NB4 (cell line): ENCODE data around the gene ADAM12.
"Not testable (repeated sequence)": the region's sequence is repeated elsewhere in the genome, so short reads cannot be mapped to it uniquely, and the experiment has no call there.

Source experiments
- DNase-seq: peaks from one replicate; pipeline ENCODE4 v3.0.0; 2010; ENCODE audit warnings: low read depth
- H3K4me3 ChIP-seq: one replicate; pipeline ENCODE4 v1.5.1; 2011; ENCODE audit warnings: mild to moderate bottlenecking, low read depth, low read length, moderate library complexity
- MYC ChIP-seq: IDR thresholded peaks from 2 replicates; pipeline ENCODE4 v1.6.1; 2011; ENCODE audit warnings: low read depth, low read length
- POLR2A ChIP-seq: IDR thresholded peaks from 2 replicates; pipeline ENCODE4 v1.6.1; 2011; ENCODE audit warnings: mild to moderate bottlenecking; ENCODE audit not compliant: insufficient read length; ENCODE audit errors: extremely low read depth
- TF ChIP-seq, protein P1 (sequence below): IDR thresholded peaks from 2 replicates; pipeline ENCODE4 v1.6.1; 2011; ENCODE audit warnings: low read depth, low read length
- TF ChIP-seq, protein P2 (sequence below): IDR thresholded peaks from one replicate; pipeline ENCODE4 v1.5.1; 2012; ENCODE audit warnings: low read depth, low read length

Gene ADAM12

DNA sequence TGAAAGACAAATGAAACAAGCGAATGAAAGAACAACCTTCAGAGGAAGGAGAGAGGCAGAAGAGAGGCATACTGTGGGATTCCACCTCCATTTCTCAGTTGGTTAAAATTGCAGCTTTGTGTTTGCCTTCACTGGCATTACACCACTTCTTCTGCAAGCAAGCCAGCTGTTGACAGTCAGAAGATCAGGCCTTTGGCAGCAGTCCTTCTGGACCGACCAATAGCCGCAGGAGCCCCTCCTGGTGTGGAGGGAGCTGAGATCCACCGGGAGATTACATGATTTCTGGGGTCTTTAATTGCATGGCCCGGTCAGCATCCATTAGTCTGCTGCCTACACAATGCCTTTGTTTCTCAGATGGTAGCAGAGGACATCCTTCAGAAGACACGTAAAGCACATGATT lies 206.7 kb downstream of the ADAM12 start:
- H3K4me3 ChIP-seq = no peak overlapping the region
- DNase-seq = no peak
- TF ChIP-seq, protein P1, sequence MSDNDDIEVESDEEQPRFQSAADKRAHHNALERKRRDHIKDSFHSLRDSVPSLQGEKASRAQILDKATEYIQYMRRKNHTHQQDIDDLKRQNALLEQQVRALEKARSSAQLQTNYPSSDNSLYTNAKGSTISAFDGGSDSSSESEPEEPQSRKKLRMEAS = no peak
- no peak for TF ChIP-seq POLR2A
- TF ChIP-seq, protein P2, sequence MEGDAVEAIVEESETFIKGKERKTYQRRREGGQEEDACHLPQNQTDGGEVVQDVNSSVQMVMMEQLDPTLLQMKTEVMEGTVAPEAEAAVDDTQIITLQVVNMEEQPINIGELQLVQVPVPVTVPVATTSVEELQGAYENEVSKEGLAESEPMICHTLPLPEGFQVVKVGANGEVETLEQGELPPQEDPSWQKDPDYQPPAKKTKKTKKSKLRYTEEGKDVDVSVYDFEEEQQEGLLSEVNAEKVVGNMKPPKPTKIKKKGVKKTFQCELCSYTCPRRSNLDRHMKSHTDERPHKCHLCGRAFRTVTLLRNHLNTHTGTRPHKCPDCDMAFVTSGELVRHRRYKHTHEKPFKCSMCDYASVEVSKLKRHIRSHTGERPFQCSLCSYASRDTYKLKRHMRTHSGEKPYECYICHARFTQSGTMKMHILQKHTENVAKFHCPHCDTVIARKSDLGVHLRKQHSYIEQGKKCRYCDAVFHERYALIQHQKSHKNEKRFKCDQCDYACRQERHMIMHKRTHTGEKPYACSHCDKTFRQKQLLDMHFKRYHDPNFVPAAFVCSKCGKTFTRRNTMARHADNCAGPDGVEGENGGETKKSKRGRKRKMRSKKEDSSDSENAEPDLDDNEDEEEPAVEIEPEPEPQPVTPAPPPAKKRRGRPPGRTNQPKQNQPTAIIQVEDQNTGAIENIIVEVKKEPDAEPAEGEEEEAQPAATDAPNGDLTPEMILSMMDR = no peak
- no peak for TF ChIP-seq MYC

DNA sequence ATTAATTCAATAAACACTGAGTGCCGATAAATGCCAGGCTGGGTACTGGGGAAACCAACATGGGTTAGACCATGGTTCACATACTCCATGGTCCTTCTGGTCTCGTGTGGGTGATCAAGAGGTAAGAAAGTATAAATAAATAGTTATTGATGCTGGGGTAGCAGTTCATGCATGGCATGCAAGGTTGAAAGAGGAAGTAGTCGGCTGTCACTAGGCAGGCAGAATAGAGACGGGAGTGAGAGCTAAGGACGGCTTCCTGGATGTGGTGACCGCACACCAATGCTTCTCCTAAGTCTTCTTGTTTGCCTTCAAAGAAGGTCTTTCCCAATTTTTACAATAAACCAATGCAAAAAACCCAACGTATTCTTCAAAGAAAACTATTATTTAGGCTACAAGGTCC lies 208.6 kb downstream of the ADAM12 start:
- no peak overlapping the region for H3K4me3 ChIP-seq
- no peak for TF ChIP-seq POLR2A
- TF ChIP-seq, protein P1 = no peak

DNA sequence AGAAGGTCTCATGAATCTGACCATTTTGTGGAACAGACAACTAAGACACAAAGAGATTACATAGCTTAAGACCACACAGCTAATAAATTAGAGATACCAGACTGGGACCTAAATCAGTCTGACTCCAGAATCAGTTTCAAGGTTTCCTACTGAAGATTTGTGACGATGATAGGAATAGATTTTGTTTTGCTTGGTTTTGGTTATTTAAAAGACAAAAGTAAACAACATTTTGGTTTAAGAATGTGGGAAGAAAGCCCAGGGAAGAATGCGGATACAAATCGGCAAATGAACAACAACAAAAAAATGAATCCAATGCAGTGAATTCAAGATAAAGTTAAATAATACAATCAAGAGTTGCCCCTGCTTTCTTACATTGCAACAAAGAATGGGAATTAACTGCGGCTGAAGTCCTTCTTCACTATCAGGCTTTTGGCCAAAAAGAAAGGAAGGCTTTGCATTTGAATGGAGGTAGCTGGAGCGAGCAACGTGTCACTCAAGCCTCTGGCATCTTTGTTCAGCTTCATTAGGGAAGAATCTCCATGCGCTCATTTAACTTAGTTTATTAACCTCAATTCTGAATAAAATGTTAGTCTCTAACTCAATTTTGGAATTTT lies 210.8 kb downstream of the ADAM12 start:
- TF ChIP-seq POLR2A (no peak), MYC (no peak)
- TF ChIP-seq, protein P1 = no peak
- TF ChIP-seq, protein P2 = no peak
- no peak for DNase-seq
- no peak overlapping the region for H3K4me3 ChIP-seq

More for the DNA sequence above, 208.6 kb downstream of the ADAM12 start:
- peak; percentile 51 for DNase-seq

DNA sequence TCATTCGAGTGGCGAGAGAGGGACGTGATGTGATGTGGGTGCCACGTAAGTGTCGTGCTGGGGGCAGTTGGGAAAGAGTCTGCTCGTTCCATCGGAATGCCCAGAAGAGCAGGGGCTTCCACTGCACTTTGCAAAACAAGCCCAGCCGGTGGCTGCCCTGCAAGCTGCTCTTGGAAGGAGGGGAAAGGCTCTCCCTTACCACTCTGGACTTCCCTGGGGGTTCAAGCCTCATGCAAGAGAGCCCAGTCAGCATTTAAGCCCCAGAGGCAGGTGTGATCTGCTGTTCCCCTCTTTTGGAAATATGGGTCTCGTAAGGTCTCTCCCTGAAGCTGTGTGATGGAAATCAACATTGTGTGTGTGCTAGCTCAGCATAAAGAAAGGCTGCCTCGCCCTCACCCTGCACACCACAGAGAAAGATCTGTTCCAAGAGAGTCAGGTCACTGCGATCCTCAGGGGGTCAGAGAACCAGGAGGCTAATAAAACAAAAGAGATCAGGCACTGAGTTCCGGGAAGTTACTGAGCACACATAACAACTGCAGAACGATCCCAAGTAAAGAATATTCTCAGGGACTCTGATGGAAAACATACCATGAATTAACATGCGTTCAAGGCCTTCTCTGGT lies 212.5 kb downstream of the ADAM12 start:
- no peak for DNase-seq
- H3K4me3 ChIP-seq = no peak overlapping the region
- TF ChIP-seq, protein P2 = no peak
- TF ChIP-seq MYC (no peak), POLR2A (no peak)
- TF ChIP-seq, protein P1 = no peak

DNA sequence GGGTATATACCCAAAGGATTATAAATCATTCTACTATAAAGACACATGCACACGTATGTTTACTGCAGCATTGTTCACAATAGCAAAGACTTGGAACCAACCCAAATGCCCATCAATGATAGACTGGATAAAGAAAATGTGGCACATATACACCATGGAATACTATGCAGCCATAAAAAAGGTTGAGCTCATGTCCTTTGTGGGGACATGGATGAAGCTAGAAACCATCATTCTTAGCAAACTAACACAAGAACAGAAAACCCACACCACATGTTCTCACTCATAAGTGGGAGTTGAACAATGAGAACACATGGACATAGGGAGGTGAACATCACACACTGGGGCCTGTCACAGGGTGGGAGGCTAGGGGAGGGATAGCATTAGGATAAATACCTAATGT lies 215.5 kb downstream of the ADAM12 start:
- H3K4me3 ChIP-seq, DNase-seq: not testable (repeated sequence)

DNA sequence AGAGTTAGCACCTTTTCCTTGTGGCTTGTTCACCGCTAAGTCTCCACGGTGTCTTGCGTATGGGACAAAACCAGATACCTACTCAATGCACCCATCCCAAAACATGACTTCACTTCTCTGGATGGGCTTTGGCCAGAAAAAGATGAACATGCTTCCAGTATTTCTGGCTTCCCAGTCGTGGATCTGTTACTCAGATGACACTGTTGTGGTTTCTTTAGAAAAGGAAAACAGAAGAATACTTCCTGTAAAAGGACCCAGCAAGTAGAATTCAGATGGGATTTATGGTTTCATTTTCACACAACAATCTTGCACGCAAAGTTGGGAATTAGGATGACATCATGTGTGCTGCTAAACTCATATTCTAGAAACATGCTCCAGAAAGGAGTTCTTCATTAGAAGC lies 216.7 kb downstream of the ADAM12 start:
- DNase-seq = no peak
- H3K4me3 ChIP-seq = no peak overlapping the region
- TF ChIP-seq, protein P2 = no peak
- TF ChIP-seq POLR2A = no peak
- TF ChIP-seq, protein P1 = no peak
- no peak for TF ChIP-seq MYC

DNA sequence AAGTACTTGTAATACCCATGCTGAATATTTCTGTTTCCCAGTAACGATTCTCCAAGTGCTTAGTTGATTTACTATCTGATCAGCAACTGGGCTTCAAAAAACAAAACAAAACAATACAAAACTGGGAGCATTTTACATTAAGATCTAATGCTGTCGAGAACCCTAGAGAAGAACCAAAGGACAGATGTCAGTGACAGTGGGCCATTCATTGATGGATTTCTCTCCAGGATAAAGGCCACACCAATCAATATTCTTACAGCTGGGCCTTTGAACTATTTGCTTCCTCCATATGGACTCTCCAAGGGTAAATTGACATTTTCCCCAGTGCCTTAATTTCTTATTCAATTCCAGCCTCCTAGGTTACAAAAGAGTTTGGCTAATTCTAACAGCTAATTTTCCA lies 217.5 kb downstream of the ADAM12 start:
- TF ChIP-seq POLR2A (no peak), MYC (no peak)

More for the DNA sequence above, 217.5 kb downstream of the ADAM12 start:
- DNase-seq = no peak
- H3K4me3 ChIP-seq = no peak overlapping the region
